ENCODE measurements around the gene PTPN3. TPM values are rescaled to one million over a fixed set of nuclear protein-coding genes. Genes with fewer than 3 reads are reported as not detected.

PTPN3 gene, protein sequence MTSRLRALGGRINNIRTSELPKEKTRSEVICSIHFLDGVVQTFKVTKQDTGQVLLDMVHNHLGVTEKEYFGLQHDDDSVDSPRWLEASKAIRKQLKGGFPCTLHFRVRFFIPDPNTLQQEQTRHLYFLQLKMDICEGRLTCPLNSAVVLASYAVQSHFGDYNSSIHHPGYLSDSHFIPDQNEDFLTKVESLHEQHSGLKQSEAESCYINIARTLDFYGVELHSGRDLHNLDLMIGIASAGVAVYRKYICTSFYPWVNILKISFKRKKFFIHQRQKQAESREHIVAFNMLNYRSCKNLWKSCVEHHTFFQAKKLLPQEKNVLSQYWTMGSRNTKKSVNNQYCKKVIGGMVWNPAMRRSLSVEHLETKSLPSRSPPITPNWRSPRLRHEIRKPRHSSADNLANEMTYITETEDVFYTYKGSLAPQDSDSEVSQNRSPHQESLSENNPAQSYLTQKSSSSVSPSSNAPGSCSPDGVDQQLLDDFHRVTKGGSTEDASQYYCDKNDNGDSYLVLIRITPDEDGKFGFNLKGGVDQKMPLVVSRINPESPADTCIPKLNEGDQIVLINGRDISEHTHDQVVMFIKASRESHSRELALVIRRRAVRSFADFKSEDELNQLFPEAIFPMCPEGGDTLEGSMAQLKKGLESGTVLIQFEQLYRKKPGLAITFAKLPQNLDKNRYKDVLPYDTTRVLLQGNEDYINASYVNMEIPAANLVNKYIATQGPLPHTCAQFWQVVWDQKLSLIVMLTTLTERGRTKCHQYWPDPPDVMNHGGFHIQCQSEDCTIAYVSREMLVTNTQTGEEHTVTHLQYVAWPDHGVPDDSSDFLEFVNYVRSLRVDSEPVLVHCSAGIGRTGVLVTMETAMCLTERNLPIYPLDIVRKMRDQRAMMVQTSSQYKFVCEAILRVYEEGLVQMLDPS
- total RNA-seq: 1 to 10 TPM; 4.7 to 7.2 TPM

GRCh38 chr9:109498195-109499092 lies at the start of gene PTPN3:
TSS of gene PTPN3 (minus strand) at chr9:109498307. CDS start at chr9:109463434, 34,873 bp downstream.

Small RNAs within 50 kb of the gene (small RNA-seq; reads per million reads assigned to genes)
- gene MIR3927: 0.23 to 0.56 reads per million in 2 donors

Other genes with a start within 250 kb of the PTPN3 start
- under 1 TPM in 1 of 2 donors, not detected in 1; under 0.01 TPM for gene EPB41L4B, start 177.2 kb downstream of the PTPN3 start, total RNA-seq

Measured in melanocyte of skin (primary cell).